HepG2 (cell line): Measurements from ENCODE around the gene ARHGAP26. TPM values are rescaled to one million over a fixed set of nuclear protein-coding genes. Genes with fewer than 3 reads are reported as not detected.

Source experiments
- BORCS8-MEF2B ChIP-seq: sonication (generic); formaldehyde crosslinking; IDR thresholded peaks from 2 replicates; pipeline ENCODE4 v1.8.0; 2022; ENCODE audit warnings: mild to moderate bottlenecking, missing genetic modification reagents
- CENPX ChIP-seq: sonication (generic); formaldehyde crosslinking; IDR thresholded peaks from 2 replicates; pipeline ENCODE4 v1.9.0; 2021; ENCODE audit warnings: mild to moderate bottlenecking, missing genetic modification reagents, moderate library complexity
- KDM3A ChIP-seq: IDR thresholded peaks from 2 replicates; pipeline ENCODE4 v1.6.1; 2018; ENCODE audit warnings: low read depth, missing compliant biosample characterization
- MZF1 ChIP-seq: sonication (generic); formaldehyde crosslinking; IDR thresholded peaks from 2 replicates; pipeline ENCODE4 v1.8.1; 2023; ENCODE audit warnings: mild to moderate bottlenecking, missing genetic modification reagents, borderline replicate concordance
- PHB2 ChIP-seq: fragments of 450-650 bp; IDR thresholded peaks from 2 replicates; pipeline ENCODE4 v1.6.1; 2018; ENCODE audit not compliant: partially characterized antibody
- SYNCRIP ChIP-seq: fragments of 200-400 bp; formaldehyde crosslinking; IDR thresholded peaks from 2 replicates; pipeline ENCODE4 v1.6.1; 2018; ENCODE audit warnings: mild to moderate bottlenecking, low read depth, low read length; ENCODE audit not compliant: insufficient read depth
- TMF1 ChIP-seq: sonication (generic); formaldehyde crosslinking; IDR thresholded peaks from 2 replicates; pipeline ENCODE4 v1.8.1; 2022; ENCODE audit warnings: low read depth, missing genetic modification reagents
- XBP1 ChIP-seq: sonication (generic); formaldehyde crosslinking; IDR thresholded peaks from 2 replicates; pipeline ENCODE4 v1.5.0; 2020; ENCODE audit warnings: missing genetic modification reagents
- ZNF234 ChIP-seq: sonication (generic); formaldehyde crosslinking; conservative IDR thresholded peaks from 2 replicates; pipeline ENCODE4 v1.5.1; 2020; ENCODE audit warnings: mild to moderate bottlenecking, missing genetic modification reagents
- ZNF235 ChIP-seq: sonication (generic); formaldehyde crosslinking; IDR thresholded peaks from 2 replicates; pipeline ENCODE4 v1.8.1; 2023; ENCODE audit warnings: mild to moderate bottlenecking, missing genetic modification reagents, borderline replicate concordance
- ZNF510 ChIP-seq: sonication (generic); formaldehyde crosslinking; IDR thresholded peaks from 2 replicates; pipeline ENCODE4 v1.4.0; 2020; ENCODE audit warnings: low read depth, mild to moderate bottlenecking, missing genetic modification reagents
- ZNF562 ChIP-seq: sonication (generic); formaldehyde crosslinking; IDR thresholded peaks from 2 replicates; pipeline ENCODE4 v1.8.0; 2022; ENCODE audit warnings: missing genetic modification reagents, borderline replicate concordance
- polyA plus RNA-seq, 8 experiments: library from polyadenylated mRNA; depleted of rRNA in 3 of 8; stranded (reverse) in 7 of 8; unstranded in 1 of 8; fragments of >200 nt; fragmentation: Illumina TruSeq in 4 of 8; extraction: Trizol in 4 of 8; gene quantifications; 2 replicates each; pipeline versions ENCODE4 v1.2.1 to v1.2.3, GENCODE V29; 2011 to 2016; ENCODE audit warnings: low read depth in 4 of 8, missing spikeins in 1 of 8, mixed read lengths in 1 of 8; ENCODE audit not compliant: insufficient read depth in 1 of 8
- total RNA-seq, 5 experiments: library from RNA; depleted of rRNA; stranded (reverse); fragments of >200 nt; fragmentation: Illumina TruSeq; extraction: Trizol; gene quantifications; 2 replicates each; pipeline ENCODE4 v1.2.3, GENCODE V29; 2016; ENCODE audit warnings: low read depth in 1 of 5
- TF ChIP-seq, protein P1 (sequence below): sonication (generic); formaldehyde crosslinking; IDR thresholded peaks from 2 replicates; pipeline ENCODE4 v1.4.0; 2020; ENCODE audit warnings: missing genetic modification reagents, borderline replicate concordance
- TF ChIP-seq, protein P2 (sequence below): sonication (generic); formaldehyde crosslinking; IDR thresholded peaks from 2 replicates; pipeline ENCODE4 v1.9.0; 2021; ENCODE audit warnings: missing genetic modification reagents, borderline replicate concordance
- TF ChIP-seq, protein P3 (sequence below): IDR thresholded peaks from 2 replicates; pipeline ENCODE4 v1.6.1; 2016; ENCODE audit warnings: missing genetic modification reagents, missing compliant biosample characterization
- TF ChIP-seq, protein P4 (sequence below): sonication (generic); formaldehyde crosslinking; conservative IDR thresholded peaks from 2 replicates; pipeline ENCODE4 v1.8.1; 2023; ENCODE audit warnings: missing genetic modification reagents
- TF ChIP-seq, protein P5 (sequence below): sonication (generic); formaldehyde crosslinking; IDR thresholded peaks from 2 replicates; pipeline ENCODE4 v1.8.0; 2022; ENCODE audit warnings: mild to moderate bottlenecking, missing genetic modification reagents, moderate library complexity
- TF ChIP-seq, protein P6 (sequence below): sonication (generic); formaldehyde crosslinking; IDR thresholded peaks from 2 replicates; pipeline ENCODE4 v1.4.0; 2020; ENCODE audit warnings: missing genetic modification reagents, mild to moderate bottlenecking, borderline replicate concordance

ARHGAP26 gene
- total and polyA plus RNA-seq, 2 of the 13 experiments (the other 11 are each of a cell fraction or from before 2014, with no cell fraction given), result 9.6 to 18.2 TPM

DNA sequence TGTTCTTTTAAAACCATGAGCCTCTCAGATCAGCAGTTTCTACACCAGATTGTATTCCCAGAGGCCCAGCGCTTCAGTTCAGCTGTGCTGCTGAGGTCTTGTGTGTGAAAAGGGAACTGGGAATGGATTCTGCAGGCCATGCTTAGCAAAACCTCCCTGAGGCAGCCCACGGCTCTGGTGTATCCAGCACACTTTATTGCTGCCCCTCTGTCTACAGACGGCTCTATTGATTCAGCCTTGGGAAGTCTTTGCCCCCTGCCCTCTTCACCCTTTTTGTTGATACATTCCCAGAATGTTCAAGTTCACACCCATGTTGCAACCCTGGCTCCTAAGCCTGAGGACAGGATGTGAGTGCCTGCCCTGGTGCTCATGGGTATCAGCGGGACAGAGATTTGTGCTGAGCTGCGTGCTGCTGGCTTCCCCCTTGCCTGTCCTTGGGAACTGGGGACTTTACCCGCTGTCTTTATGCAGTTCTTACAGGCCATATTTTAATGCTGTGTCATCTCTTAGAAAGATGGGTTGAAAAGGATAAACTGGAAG is 37.3 kb downstream of the ARHGAP26 start (continued):
- TF ChIP-seq, protein P1, sequence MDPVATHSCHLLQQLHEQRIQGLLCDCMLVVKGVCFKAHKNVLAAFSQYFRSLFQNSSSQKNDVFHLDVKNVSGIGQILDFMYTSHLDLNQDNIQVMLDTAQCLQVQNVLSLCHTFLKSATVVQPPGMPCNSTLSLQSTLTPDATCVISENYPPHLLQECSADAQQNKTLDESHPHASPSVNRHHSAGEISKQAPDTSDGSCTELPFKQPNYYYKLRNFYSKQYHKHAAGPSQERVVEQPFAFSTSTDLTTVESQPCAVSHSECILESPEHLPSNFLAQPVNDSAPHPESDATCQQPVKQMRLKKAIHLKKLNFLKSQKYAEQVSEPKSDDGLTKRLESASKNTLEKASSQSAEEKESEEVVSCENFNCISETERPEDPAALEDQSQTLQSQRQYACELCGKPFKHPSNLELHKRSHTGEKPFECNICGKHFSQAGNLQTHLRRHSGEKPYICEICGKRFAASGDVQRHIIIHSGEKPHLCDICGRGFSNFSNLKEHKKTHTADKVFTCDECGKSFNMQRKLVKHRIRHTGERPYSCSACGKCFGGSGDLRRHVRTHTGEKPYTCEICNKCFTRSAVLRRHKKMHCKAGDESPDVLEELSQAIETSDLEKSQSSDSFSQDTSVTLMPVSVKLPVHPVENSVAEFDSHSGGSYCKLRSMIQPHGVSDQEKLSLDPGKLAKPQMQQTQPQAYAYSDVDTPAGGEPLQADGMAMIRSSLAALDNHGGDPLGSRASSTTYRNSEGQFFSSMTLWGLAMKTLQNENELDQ (CRISPR knock-in tag), result no peak
- TF ChIP-seq, protein P2, sequence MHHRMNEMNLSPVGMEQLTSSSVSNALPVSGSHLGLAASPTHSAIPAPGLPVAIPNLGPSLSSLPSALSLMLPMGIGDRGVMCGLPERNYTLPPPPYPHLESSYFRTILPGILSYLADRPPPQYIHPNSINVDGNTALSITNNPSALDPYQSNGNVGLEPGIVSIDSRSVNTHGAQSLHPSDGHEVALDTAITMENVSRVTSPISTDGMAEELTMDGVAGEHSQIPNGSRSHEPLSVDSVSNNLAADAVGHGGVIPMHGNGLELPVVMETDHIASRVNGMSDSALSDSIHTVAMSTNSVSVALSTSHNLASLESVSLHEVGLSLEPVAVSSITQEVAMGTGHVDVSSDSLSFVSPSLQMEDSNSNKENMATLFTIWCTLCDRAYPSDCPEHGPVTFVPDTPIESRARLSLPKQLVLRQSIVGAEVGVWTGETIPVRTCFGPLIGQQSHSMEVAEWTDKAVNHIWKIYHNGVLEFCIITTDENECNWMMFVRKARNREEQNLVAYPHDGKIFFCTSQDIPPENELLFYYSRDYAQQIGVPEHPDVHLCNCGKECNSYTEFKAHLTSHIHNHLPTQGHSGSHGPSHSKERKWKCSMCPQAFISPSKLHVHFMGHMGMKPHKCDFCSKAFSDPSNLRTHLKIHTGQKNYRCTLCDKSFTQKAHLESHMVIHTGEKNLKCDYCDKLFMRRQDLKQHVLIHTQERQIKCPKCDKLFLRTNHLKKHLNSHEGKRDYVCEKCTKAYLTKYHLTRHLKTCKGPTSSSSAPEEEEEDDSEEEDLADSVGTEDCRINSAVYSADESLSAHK, result 0 out of 2 replicates have a peak, but pooled peaks have one; percentile 45
- TF ChIP-seq ZNF510 (CRISPR knock-in tag), result no peak
- TF ChIP-seq, protein P3, sequence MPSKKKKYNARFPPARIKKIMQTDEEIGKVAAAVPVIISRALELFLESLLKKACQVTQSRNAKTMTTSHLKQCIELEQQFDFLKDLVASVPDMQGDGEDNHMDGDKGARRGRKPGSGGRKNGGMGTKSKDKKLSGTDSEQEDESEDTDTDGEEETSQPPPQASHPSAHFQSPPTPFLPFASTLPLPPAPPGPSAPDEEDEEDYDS (CRISPR knock-in tag), result peak; percentile 35; the same call in 1 of the 2 replicates
- no peak for TF ChIP-seq ZNF234 (CRISPR knock-in tag)
- TF ChIP-seq, protein P4, sequence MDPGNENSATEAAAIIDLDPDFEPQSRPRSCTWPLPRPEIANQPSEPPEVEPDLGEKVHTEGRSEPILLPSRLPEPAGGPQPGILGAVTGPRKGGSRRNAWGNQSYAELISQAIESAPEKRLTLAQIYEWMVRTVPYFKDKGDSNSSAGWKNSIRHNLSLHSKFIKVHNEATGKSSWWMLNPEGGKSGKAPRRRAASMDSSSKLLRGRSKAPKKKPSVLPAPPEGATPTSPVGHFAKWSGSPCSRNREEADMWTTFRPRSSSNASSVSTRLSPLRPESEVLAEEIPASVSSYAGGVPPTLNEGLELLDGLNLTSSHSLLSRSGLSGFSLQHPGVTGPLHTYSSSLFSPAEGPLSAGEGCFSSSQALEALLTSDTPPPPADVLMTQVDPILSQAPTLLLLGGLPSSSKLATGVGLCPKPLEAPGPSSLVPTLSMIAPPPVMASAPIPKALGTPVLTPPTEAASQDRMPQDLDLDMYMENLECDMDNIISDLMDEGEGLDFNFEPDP (CRISPR knock-in tag), result no peak
- TF ChIP-seq SYNCRIP, result no peak
- no peak for TF ChIP-seq ZNF562 (CRISPR knock-in tag)
- TF ChIP-seq, protein P5, sequence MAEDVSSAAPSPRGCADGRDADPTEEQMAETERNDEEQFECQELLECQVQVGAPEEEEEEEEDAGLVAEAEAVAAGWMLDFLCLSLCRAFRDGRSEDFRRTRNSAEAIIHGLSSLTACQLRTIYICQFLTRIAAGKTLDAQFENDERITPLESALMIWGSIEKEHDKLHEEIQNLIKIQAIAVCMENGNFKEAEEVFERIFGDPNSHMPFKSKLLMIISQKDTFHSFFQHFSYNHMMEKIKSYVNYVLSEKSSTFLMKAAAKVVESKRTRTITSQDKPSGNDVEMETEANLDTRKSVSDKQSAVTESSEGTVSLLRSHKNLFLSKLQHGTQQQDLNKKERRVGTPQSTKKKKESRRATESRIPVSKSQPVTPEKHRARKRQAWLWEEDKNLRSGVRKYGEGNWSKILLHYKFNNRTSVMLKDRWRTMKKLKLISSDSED (CRISPR knock-in tag), result no peak
- TF ChIP-seq KDM3A (CRISPR knock-in tag), result peak; percentile 93
- no peak for TF ChIP-seq MZF1 (CRISPR knock-in tag)
- no peak for TF ChIP-seq PHB2
- no peak for TF ChIP-seq XBP1 (CRISPR knock-in tag)
- no peak for TF ChIP-seq CENPX (CRISPR knock-in tag)
- peak; percentile 87 for TF ChIP-seq BORCS8-MEF2B (CRISPR knock-in tag)
- TF ChIP-seq, protein P6, sequence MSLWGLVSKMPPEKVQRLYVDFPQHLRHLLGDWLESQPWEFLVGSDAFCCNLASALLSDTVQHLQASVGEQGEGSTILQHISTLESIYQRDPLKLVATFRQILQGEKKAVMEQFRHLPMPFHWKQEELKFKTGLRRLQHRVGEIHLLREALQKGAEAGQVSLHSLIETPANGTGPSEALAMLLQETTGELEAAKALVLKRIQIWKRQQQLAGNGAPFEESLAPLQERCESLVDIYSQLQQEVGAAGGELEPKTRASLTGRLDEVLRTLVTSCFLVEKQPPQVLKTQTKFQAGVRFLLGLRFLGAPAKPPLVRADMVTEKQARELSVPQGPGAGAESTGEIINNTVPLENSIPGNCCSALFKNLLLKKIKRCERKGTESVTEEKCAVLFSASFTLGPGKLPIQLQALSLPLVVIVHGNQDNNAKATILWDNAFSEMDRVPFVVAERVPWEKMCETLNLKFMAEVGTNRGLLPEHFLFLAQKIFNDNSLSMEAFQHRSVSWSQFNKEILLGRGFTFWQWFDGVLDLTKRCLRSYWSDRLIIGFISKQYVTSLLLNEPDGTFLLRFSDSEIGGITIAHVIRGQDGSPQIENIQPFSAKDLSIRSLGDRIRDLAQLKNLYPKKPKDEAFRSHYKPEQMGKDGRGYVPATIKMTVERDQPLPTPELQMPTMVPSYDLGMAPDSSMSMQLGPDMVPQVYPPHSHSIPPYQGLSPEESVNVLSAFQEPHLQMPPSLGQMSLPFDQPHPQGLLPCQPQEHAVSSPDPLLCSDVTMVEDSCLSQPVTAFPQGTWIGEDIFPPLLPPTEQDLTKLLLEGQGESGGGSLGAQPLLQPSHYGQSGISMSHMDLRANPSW (CRISPR knock-in tag), result peak; percentile 60; the same call in 1 of the 2 replicates
- TF ChIP-seq ZNF235 (CRISPR knock-in tag), result no peak
- TF ChIP-seq TMF1, result no peak
